GM18868 (cell line): ENCODE measurements around the gene HEXD.

Experiments
- ATAC-seq: cut with Tn5 transposase; IDR thresholded peaks from one replicate; pipeline ENCODE4 v1.9.1; 2021; ENCODE audit warnings: mild to moderate bottlenecking, moderate library complexity; ENCODE audit not compliant: unreplicated experiment

The HEXD gene

DNA sequence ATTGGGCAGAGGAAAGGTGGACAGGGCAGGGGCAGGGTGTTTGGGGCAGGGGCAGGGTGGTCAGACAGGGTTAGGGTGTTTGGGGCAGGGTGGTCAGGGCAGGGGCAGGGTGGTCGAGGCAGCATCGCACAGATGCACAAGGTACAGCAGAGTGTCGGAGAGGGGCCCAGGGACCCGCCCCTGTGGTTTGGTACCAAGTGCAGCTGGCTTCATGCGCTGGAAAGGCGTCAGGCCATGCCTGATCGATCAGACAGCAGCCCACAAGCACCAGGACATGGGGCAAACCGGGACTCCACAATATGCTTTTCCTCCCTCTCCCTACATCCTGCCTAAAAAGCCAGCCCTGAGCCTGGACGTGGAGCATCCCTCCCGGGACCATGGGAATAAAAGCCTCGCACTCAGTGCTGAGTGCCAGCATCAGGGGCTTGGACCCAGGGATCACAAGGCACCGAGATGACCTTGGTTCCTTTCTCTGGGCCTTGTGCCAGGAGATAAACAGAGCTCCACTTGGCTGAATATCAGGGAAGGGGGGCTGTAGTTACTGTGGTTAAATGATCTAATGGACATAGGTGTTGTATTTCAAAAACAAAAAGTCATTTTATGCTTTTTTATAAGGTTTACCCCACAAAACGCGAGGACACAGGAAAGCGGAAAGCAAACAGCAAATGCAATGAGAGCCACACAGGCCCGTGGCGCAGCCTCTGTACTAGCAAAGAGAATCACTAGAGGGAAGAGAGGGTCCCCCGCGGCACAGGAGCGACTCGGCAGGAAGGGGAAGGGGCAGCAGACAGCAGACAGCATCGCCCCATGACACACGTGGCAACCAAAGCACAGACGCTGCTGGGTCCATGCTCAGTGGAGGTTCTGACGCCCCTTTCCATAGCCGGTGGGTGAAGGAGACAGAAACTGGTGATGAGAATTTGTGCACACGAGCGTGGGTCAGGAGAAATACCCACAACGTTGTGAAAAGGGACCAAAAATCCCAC lies 5.3 kb upstream of the HEXD start:
- no peak for ATAC-seq

DNA sequence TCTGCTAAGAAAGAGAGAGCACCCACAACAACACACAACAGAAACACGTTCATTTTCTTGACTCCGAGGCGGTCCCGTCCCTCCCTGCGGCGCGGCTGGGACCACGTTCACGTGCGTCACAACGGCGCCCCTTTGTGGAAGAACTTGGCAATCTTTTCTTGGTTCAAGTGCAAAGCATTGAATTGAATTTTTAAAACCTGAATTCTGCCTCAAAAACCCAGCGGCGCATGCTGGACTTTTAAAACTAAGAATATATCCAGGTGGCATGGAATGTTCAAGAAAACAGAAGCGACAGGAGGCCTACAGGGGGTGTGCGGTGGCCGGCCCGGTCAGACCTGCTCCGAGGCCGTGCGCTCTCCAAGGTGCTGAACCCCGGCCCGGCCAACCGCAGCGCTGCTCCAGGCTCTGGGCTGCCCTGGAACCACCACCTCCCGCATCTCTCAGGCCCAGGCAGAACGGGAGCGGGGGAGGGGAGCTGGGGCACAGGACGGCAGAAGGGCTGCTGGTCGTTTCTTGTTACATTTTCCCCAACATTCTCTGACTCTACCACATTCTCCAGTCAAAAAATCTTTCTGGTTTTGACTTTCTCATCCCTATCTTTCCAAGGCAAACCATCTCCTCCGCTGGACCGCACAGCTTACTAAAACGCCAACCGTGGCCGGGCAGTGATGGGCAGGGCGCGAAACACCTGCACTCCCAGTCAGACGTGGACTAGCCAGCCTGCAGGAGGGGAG lies 3.4 kb upstream of the HEXD start:
- no peak for ATAC-seq

DNA sequence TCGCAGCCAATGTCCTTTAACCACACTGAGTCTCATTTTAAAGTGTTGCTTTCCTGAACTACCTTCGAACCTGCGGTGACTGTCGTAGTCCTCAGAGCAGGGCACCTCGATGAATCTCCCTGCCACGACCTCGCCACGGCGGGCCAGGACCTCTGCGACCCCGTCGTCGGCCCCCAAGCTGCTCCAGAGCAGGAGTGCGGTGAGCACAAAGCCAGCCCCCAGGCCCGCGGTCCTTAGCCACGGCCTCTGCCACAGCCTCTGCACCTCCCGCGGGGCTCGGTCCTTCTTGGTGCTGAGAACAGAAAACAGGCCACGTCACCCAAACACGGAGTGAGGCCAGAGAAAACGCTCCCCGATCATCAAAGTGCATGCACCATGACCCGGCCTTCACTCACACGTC lies 2.8 kb upstream of the HEXD start:
- no peak for ATAC-seq

DNA sequence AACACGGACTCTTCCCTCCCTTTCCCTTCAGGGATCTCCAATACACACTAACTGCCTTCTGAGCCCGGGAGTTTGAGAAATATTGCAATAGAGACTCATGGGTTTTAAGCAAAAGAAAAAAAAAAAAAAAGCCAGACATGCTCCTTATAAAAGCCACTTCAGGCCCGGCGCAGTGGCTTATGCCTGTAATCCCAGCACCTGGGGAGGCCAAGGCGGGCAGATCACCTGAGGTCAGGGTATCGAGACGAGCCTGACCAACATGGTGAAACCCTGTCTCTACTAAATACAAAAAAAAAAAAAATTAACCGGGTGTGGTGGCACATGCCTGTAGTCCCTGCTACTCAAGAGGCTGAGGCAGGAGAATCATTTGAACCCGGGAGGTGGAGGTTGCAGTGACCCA lies 2.4 kb upstream of the HEXD start:
- ATAC-seq, result no peak

DNA sequence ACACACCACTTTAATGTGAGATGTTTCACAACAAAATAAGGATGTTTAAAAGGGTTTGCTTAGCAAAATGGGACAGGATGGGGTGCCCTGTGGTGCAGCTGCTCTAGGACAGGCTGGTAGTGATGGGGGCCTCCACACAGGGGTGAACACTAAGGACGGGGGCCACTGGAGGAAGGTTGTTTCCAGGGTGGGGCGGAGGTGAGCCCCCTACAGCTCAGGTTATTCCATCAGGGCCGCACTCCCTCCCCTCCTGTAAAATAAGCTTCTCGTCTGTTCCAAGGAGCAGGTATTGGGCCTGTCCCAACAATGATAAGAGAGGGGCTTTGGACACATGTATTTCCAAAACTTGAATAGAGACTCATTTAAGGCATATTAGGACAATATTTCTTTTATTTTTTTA lies 1.9 kb upstream of the HEXD start:
- no peak for ATAC-seq

DNA sequence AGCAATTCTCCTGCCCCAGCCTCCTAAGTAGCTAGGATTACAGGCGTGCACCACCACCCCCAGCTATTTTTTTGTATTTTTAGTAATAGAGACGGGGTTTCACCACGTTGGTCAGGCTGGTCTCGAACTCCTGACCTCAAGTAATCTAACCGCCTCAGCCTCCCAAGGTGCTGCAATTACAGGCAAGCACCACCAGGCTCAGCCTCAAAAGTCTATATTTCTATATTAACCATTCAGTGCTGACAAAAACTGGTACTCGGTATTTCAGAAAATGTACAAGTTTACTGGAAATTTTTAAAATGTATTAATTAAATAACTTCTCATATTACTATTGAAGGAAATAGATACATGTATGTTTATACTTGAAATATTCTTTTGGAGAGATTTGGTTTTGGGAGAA lies 1.4 kb upstream of the HEXD start:
- ATAC-seq, result no peak

DNA sequence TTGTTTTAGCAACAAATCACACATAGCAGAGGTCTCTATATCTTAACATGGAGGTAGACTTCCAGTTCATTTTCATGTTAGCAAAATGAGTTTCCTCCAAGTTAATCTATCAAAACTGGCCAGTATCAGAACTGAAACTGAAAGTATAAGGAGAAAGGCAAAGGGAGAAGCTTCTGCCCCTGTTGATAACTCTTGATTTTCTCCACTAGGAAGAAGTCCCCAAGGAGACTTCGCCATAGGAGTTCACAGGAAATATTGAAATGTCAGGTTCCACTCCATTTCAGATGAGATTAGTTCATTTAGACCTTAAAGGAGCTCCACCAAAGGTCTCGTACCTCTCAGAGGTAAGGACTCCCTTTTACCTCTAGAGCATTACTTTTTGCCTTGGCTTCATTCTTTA lies 1.4 kb downstream of the HEXD start:
- ATAC-seq, result no peak

DNA sequence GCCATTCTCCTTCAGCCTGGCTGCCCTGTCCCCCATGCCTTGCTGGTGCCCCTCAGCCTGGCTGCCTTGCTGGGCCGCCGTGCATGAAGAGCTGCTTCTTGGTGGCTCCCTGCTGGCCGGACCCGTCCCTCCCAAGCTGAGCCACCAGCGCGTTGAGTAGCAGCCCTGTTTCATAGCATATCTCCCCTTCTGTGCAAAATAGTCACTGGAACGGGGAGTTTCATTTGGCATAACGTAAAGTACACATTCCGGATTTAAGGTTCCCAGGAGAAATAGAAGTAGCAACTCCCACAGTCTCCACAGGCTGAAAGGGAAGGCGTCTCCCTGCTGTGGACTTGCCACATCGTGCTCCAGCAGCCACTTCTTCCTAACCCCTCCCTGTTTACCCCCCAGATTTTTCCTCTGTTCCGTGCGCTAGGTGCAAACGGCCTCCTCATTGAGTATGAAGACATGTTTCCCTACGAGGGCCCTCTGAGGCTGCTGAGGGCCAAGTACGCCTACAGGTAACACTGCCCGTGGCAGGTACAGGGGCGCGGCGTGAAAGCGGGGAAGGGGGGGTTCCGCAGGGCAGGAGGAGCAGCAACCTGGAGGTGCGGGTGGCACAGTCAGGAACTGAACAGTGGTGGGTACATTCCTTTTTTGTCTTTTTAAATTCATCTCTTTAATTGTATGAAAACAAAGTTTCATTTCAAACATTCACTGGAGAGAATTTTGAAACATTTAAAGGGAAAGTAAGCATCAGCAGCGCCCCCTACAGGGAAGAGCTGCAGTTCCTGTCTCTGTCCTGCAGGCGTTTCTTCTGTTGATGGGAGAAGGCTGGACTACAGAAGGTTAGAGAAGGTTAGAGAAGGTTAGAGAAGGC lies 6.1 kb downstream of the HEXD start:
- ATAC-seq, result no peak

DNA sequence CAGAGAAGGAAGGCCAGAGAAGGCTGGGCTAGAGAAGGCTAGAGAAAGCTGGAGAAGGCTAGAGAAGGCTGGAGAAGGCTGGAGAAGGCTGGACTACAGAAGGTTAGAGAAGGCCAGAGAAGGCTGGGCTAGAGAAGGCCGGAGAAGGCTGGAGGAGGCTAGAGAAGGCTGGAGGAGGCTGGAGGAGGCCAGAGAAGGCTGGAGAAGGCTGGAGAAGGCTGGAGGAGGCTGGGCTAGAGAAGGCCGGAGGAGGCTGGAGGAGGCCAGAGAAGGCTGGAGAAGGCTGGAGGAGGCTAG lies 6.7 kb downstream of the HEXD start:
- no peak for ATAC-seq

DNA sequence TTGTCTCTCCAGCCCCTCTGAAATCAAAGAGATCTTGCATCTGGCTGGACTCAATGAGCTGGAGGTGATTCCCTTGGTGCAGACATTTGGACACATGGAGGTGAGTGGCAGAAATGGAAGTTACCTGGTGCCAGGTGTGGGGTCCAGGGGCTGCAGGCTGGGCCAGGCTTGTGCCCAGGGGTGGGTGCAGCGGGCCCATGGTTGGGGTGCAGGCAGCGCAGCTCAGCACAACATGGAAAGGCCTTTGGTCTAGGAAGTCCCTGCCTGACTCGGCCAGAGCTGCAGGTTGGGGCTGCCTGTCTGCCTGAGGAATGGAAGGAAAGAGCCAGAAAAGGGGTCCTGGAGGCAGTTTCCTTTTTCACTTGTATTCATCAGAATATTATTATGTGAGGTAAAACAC lies 10.4 kb downstream of the HEXD start:
- ATAC-seq, result no peak

DNA sequence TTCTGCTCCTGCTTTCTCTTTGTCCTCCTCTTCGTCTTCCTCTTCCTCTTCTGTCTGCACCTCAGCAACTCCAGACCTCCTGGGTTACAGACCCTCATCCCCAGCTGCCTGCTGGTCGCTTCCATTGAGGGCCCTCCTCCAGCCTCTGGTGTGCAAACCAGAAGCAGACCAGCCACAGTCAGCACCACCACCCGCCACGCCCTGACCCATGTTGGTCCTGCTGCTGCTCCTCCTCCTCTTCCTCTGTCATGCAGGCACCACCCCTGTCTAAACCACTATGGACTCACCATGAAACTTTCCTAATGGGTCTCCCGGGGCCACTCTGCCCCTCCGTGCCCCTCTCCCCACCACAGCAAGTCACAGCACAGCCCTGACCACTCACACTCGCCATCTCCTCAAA lies 11.7 kb downstream of the HEXD start:
- ATAC-seq, result no peak

DNA sequence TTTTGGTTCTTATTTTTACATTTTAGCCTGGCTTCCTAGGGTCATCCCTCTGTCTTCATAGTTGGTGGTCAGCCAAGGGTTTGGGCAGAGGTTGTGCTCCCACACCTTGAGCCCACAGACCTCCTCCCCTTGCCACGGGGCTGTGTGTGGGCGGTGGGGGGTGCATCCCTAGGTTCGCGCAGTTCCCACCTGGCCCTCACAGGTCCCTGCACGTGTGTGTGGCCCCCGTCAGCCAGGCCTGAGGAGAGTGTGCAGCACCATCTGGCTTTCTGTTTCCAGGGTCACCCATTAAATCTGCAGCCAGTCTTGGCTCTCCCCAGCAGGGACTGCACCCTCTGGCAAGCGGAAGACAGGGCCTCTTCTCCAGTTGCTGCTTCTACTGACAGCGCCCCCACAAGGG lies 13.9 kb downstream of the HEXD start:
- ATAC-seq, result no peak

DNA sequence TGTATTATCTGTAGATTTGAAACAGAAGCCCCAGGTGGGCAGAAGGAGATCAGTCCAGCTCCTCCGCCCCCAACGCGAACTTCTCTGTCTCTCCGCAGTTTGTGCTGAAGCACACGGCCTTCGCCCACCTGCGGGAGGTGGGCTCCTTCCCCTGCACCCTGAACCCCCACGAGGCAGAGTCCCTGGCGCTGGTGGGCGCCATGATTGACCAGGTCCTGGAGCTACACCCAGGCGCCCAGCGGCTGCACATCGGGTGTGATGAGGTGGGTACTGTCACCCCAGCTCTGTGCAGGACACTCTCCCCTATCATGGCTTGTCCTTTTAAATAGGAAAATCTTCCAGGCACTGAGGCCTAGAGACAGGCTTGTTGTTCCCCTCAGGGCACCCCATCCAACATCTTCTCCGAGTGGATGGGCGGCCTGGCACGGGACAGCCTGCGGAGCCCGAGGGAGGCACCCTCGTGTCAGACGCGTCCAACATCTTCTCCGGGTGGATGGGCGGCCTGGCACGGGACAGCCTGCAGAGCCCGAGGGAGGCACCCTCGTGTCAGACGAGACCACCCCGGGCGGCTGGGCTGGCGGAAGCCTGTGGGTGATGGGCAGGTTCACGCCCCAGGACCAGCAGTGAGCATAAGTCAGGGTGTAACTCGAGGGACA lies 15.5 kb downstream of the HEXD start:
- no peak for ATAC-seq

DNA sequence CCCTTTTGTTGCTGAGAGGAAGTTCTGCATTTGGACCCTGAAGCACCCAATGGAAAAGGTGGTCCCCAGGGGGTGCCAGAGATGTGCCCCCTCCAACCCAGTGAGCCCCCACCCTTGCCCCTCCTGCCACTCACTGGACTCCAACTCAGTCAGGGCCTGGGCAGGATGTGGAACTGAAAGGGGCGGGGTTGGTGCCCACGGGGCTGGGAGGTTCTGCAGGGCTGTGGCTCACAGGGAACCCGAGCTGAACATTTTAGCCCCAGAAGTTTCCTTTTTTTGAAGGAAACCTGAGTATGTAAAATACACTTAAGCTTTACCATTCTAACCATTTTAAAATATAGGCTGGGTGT lies 16.0 kb downstream of the HEXD start:
- ATAC-seq, result no peak

DNA sequence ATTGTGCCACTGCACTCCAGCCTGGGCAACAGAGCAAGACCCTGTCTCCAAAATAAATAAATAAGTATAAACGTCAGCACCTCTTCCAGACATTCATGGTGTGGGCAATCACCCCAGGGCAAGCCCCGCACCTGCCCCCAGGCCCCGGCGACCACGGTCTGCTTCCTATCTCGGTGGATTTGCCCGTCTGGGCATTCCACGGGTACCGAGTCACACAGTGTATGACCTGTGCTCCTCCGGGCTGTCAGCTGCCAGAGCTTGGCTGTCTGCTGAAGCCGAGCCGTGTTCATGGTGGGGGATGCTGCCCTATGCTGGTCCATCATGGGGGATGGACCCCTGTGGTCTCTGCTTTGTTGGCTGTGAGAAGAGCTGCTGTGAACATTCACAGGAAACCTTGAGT lies 17.0 kb downstream of the HEXD start:
- no peak for ATAC-seq

DNA sequence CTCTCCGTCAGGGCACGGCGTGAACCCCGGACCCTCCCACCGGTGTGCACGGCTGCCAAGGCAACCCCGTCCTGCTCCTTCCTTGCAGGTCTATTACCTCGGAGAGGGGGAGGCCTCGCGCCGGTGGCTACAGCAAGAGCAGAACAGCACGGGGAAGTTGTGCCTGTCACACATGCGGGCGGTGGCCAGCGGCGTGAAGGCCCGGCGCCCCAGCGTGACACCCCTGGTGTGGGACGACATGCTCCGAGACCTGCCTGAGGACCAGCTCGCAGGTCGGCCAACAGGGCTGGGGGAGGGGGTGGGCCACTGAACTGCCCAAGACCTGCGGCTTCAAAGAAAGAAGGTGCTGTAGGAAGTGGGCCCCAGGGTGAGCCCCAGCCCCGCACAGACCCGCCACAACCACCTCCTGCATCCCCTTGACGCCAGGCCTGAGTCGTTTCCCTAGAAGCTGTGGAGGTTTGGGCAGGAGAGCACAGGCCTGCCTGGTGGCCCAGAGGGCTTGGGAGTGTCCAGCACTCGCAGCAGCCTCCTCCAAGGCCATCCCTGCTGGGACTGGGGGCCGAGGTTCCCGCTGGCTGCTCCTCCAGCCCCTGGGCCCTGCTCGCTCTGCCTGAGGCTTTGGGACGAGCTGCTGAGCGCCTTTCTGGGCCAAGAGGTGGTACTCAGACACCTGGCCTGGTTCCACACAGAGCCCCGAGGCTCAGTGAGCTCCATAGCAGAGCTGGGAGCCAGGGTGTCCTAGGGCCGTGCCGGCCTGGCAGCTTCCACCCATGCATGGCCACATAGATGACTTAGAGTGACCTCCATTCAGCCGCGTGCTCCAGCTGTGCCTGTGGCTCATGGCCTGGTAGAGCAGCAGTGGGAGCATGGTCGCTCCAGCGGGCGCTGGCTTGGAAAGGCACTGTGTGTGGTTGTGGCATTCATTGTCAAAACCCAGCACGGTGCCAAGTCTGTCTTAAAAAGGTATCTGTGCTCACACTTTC lies 17.7 kb downstream of the HEXD start:
- no peak for ATAC-seq

DNA sequence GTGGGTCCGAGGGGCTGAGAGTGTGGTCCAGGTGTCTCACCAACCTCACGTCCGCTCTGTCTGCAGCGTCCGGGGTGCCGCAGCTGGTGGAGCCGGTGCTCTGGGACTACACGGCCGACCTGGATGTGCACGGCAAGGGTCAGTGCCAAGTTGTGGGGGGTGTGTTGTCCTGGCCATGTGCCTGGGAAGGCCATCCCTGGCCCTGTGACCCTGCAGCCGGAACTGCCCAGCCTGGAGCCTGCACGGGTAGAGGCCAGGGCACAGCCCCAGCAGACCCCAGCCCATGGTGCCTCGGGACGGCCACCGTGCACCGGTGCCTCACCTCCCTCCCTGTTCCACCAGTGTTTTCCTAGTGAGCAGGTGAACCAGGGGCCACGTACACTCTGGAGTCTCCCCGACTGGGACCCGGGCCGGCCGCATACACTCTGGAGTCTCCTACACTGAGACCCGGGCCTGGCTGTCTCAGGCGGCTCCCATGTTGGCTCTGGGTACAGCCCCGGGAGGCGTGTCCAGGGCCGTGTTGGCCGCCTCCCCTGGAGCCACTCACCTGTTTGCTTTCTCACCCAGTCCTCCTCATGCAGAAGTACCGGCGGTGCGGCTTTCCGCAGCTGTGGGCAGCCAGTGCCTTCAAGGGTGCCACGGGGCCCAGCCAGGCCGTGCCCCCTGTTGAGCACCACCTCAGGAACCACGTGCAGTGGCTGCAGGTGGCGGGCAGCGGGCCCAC lies 18.6 kb downstream of the HEXD start:
- ATAC-seq, result no peak

DNA sequence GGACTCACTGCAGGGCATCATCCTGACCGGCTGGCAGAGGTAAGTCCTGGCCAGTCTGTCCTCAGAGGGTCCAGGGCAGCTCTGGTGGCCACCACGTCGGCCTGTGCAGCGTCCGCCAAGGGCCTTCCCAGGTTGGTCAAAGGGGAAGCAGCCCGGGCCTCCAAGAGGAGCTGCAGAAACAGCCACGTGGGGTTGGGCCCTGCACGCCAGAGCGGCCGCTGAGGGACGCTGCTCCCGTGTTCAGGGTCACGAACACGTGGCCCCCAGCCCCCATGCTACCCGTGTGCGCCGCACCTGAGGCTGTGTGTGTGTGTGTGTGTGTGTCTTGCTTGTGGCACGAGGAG lies 19.1 kb downstream of the HEXD start:
- no peak for ATAC-seq

DNA sequence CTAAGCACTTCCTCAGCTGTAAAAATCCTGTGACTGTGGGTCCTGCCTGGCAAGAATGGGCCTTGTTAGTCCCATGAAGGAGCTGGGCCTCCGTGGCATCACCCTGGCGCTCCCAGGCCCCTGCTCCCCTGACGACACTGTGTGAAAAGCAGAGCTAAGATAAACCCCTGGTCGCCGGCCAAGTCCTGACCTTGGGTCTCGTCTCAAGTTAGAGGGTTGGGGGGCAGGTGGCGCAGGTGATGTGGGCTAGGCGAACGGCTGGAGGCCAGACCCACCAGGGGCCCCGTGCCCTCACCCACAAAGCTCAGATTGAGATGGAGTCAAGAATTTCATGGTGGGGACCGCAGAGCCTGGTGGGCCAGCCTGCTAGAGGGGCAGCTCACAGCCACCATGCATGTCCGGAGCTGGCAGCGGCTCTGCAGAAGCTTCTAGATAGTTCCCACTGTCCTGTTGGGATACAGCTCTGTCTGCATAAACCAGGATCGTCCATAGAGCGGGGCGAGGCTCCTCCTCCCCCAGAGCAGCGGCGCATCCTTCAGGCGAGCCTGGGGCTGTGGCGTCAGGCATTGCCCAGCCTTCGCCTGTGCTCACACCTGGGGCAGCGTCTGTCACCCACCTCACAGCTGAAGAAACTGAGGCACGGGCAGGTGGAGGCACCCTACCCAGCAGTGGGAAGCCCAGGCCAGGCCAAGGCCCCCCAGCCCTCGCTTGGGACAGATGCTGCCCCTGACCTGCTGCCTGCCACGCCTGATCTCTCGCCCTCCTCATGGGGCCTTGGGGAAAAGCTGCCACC lies 20.4 kb downstream of the HEXD start:
- no peak for ATAC-seq
